Neural crest cell (in vitro differentiated cells): ENCODE measurements around the gene PC. TPM values are rescaled to one million over a fixed set of nuclear protein-coding genes. Genes with fewer than 3 reads are reported as not detected.
"Not testable (repeated sequence)": the region's sequence is repeated elsewhere in the genome, so short reads cannot be mapped to it uniquely, and the experiment has no call there.

Experiments used
- DNase-seq: peaks from one replicate; pipeline ENCODE4 v3.0.0; 2021; ENCODE audit warnings: low read depth, mixed read lengths, low spot score
- H3K27ac Mint-ChIP-seq: one replicate; pipeline ENCODE4 v1.8.0; 2021; ENCODE audit warnings: mild to moderate bottlenecking, mixed read lengths; ENCODE audit not compliant: unreplicated experiment
- H3K27me3 Mint-ChIP-seq: 2 replicates; pipeline ENCODE4 v1.8.0; 2021; ENCODE audit warnings: low read depth, mild to moderate bottlenecking, mixed read lengths
- H3K36me3 Mint-ChIP-seq: 2 replicates; pipeline ENCODE4 v1.8.0; 2021; ENCODE audit warnings: low read depth, mild to moderate bottlenecking, mixed read lengths
- H3K4me1 Mint-ChIP-seq: 2 replicates; pipeline ENCODE4 v1.8.0; 2021; ENCODE audit warnings: mixed read lengths
- H3K4me3 Mint-ChIP-seq: one replicate; pipeline ENCODE4 v1.8.0; 2021; ENCODE audit warnings: mild to moderate bottlenecking, mixed read lengths
- H3K9me3 Mint-ChIP-seq: 2 replicates; pipeline ENCODE4 v1.8.0; 2021; ENCODE audit warnings: mixed read lengths
- CTCF ChIP-seq: fragments of 200-600 bp; sonication (generic); conservative IDR thresholded peaks from 2 replicates; pipeline ENCODE4 v1.5.0; 2021; ENCODE audit warnings: antibody characterized with exemption, mild to moderate bottlenecking
- total RNA-seq: library from RNA; stranded (reverse); gene quantifications from 2 replicates; pipeline ENCODE4 v1.2.1, GENCODE V29; 2021

The PC gene
- total RNA-seq, 1 donor from 2014 or later = 53.6 TPM

DNA sequence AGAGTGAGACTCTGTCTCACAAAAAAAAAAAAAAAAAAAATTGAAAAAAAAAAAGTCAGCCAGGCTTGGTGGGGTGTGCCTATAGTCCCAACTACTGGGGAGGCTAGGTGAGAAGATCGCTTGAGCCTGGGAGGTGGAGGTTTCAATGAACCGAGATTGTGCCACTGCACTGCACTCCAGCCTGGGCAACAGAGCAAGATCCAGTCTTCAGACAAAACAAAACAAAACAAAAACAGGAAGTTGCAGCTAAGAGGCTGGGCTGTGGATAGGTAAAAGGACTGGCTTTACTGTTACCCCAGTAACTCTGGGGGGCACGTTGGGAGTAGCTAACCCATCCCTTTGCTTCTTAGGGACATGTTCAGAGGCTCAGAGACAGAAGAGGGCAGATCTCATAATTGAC is 6.3 kb upstream of the PC start:
- Mint-ChIP-seq H3K4me1 (peaks cover 7% of the 10 kb centered on the region), H3K27ac (no peak overlapping the region), H3K9me3 (no peaks in the 10 kb centered on the region), H3K36me3 (no peaks in the 10 kb centered on the region), H3K4me3 (no peak overlapping the region), H3K27me3 (peaks cover 2% of the 10 kb centered on the region)
- DNase-seq = no peak
- no peak for TF ChIP-seq CTCF

GRCh38 chr11:66962801-66963200 is 4.6 kb upstream of the PC start:
- H3K4me3 Mint-ChIP-seq = no peak overlapping the region
- DNase-seq = no peak
- no peak overlapping the region for H3K27ac Mint-ChIP-seq
- no peaks in the 10 kb centered on the region for H3K36me3 Mint-ChIP-seq
- no peak for TF ChIP-seq CTCF
- H3K4me1 Mint-ChIP-seq = peaks cover 17% of the 10 kb centered on the region
- H3K27me3 Mint-ChIP-seq = peaks cover 7% of the 10 kb centered on the region
- H3K9me3 Mint-ChIP-seq = no peaks in the 10 kb centered on the region

GRCh38 chr11:66962247-66962646 is 4.1 kb upstream of the PC start:
- Mint-ChIP-seq H3K27ac (no peak overlapping the region), H3K4me1 (peaks cover 17% of the 10 kb centered on the region), H3K36me3 (no peaks in the 10 kb centered on the region), H3K9me3 (no peaks in the 10 kb centered on the region), H3K27me3 (peaks cover 7% of the 10 kb centered on the region), H3K4me3 (no peak overlapping the region)
- no peak for DNase-seq
- no peak for TF ChIP-seq CTCF

DNA sequence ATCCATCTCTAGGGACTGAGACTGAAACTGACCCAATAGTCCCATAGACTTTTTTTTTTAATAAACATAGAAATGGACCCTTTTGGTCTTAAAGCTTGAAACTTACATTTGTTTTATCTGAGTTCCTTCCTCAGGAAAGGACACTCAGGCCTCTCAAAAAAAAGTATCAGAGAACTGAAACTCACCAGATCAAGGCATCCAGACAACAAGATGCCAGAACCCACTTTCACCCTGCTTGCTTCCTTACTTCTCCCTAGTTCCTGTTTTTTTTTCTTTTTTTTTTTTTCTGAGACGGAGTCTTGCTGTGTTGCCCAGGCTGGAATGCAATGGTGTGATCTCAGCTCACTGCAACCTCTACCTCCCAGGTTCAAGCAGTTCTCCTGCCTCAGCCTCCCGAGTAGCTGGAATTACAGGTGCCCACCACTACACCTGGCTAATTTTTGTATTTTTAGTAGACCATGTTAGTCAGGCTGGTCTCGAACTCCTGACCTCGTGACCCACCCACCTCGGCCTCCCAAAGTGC is 3.6 kb upstream of the PC start:
- H3K4me1 Mint-ChIP-seq = peaks cover 21% of the 10 kb centered on the region
- not testable (repeated sequence) for H3K27me3 Mint-ChIP-seq, H3K36me3 Mint-ChIP-seq, H3K4me3 Mint-ChIP-seq, H3K9me3 Mint-ChIP-seq, DNase-seq
- peak overlapping the region; percentile 60 for H3K27ac Mint-ChIP-seq

- TF ChIP-seq CTCF = no peak
- peaks cover 7% of the 10 kb centered on the region for H3K27me3 Mint-ChIP-seq
- H3K4me3 Mint-ChIP-seq = peak overlapping the region; percentile 93
- H3K4me1 Mint-ChIP-seq = peaks cover 25% of the 10 kb centered on the region
- no peak overlapping the region for H3K27ac Mint-ChIP-seq
- no peaks in the 10 kb centered on the region for H3K36me3 Mint-ChIP-seq
- DNase-seq = no peak
- no peaks in the 10 kb centered on the region for H3K9me3 Mint-ChIP-seq
These were observed 732 bp upstream of the PC start for GRCh38 chr11:66958956-66959274.

GRCh38 chr11:66957971-66958231 is 282 bp downstream of the PC start:
- Mint-ChIP-seq H3K36me3 (no peaks in the 10 kb centered on the region), H3K4me1 (peaks cover 25% of the 10 kb centered on the region), H3K27me3 (peaks cover 7% of the 10 kb centered on the region), H3K27ac (no peak overlapping the region), H3K9me3 (no peaks in the 10 kb centered on the region), H3K4me3 (peak overlapping the region; percentile 93)
- no peak for TF ChIP-seq CTCF
- DNase-seq = no peak
